Measurements from ENCODE around the gene SFT2D3.

DNA sequence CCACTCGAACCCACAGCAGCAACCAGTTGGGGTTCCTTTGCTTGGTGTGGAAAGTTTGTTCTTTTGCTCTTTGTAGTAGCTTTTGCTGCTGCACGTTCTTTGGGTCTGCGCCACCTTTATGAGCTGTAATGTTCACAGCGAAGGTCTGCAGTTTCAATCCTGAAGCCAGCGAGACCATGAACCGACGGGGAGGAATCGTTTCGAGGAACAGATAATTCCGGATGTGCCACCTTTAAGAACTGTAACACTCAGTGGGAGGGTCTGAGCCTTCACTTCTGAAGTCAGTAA lies 41.1 kb upstream of the SFT2D3 start:
- TF ChIP-seq, protein P1, sequence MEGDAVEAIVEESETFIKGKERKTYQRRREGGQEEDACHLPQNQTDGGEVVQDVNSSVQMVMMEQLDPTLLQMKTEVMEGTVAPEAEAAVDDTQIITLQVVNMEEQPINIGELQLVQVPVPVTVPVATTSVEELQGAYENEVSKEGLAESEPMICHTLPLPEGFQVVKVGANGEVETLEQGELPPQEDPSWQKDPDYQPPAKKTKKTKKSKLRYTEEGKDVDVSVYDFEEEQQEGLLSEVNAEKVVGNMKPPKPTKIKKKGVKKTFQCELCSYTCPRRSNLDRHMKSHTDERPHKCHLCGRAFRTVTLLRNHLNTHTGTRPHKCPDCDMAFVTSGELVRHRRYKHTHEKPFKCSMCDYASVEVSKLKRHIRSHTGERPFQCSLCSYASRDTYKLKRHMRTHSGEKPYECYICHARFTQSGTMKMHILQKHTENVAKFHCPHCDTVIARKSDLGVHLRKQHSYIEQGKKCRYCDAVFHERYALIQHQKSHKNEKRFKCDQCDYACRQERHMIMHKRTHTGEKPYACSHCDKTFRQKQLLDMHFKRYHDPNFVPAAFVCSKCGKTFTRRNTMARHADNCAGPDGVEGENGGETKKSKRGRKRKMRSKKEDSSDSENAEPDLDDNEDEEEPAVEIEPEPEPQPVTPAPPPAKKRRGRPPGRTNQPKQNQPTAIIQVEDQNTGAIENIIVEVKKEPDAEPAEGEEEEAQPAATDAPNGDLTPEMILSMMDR (IDR thresholded peaks at IDR 0.05; ENCODE audit: low read depth, low read length, poor library complexity, severe bottlenecking) = no peak
- TF ChIP-seq EZH2phosphoT487 (IDR thresholded peaks at IDR 0.05; ENCODE audit: borderline replicate concordance, low read length) = no peak
